Measurements from ENCODE around the gene PACRG.
"Not testable (repeated sequence)": the region's sequence is repeated elsewhere in the genome, so short reads cannot be mapped to it uniquely, and the experiment has no call there.

Gene PACRG

GRCh38 chr6:163308629-163309440, 581.1 kb downstream of the PACRG start:
- no peak for TF ChIP-seq POLR2AphosphoS5 (IDR thresholded peaks at IDR 0.05; ENCODE audit: low read depth, low read length)
- TF ChIP-seq POLR2A (IDR thresholded peaks at IDR 0.05; ENCODE audit: low read depth, low read length): no peak
- no peak for TF ChIP-seq TAF1 (IDR thresholded peaks at IDR 0.05; ENCODE audit: low read depth, low read length)
- TF ChIP-seq SPI1 (IDR thresholded peaks at IDR 0.05; ENCODE audit: low read depth, low read length): no peak
- no peak for TF ChIP-seq PAX5 (IDR thresholded peaks at IDR 0.05; ENCODE audit: insufficient read depth, low read length, severe bottlenecking)
- TF ChIP-seq POU2F2 (IDR thresholded peaks at IDR 0.05; ENCODE audit: low read depth, low read length): no peak
- DNase-seq (ENCODE audit: insufficient read length, low spot score): no peak
- no peak for FAIRE-seq

GRCh38 chr6:163309491-163310026, 581.8 kb downstream of the PACRG start:
- no peak for FAIRE-seq
- TF ChIP-seq POLR2A (IDR thresholded peaks at IDR 0.05; ENCODE audit: low read depth, low read length): no peak
- no peak for TF ChIP-seq PAX5 (IDR thresholded peaks at IDR 0.05; ENCODE audit: insufficient read depth, low read length, severe bottlenecking)
- TF ChIP-seq TAF1 (IDR thresholded peaks at IDR 0.05; ENCODE audit: low read depth, low read length): no peak
- TF ChIP-seq POLR2AphosphoS5 (IDR thresholded peaks at IDR 0.05; ENCODE audit: low read depth, low read length): no peak
- no peak for TF ChIP-seq POU2F2 (IDR thresholded peaks at IDR 0.05; ENCODE audit: low read depth, low read length)
- TF ChIP-seq SPI1 (IDR thresholded peaks at IDR 0.05; ENCODE audit: low read depth, low read length): no peak
- DNase-seq (ENCODE audit: insufficient read length, low spot score): no peak

- no peak for DNase-seq (ENCODE audit: insufficient read length, low spot score)
- FAIRE-seq: no peak
- TF ChIP-seq POLR2AphosphoS5 (IDR thresholded peaks at IDR 0.05; ENCODE audit: low read depth, low read length) (no peak), POLR2A (IDR thresholded peaks at IDR 0.05; ENCODE audit: low read depth, low read length) (no peak), PAX5 (IDR thresholded peaks at IDR 0.05; ENCODE audit: insufficient read depth, low read length, severe bottlenecking) (no peak), TAF1 (IDR thresholded peaks at IDR 0.05; ENCODE audit: low read depth, low read length) (no peak), POU2F2 (IDR thresholded peaks at IDR 0.05; ENCODE audit: low read depth, low read length) (no peak), SPI1 (IDR thresholded peaks at IDR 0.05; ENCODE audit: low read depth, low read length) (no peak)
Measured at GRCh38 chr6:163310096-163310972, 582.6 kb downstream of the PACRG start.

- no peak for DNase-seq (ENCODE audit: insufficient read length, low spot score)
- FAIRE-seq: no peak
- TF ChIP-seq POU2F2 (IDR thresholded peaks at IDR 0.05; ENCODE audit: low read depth, low read length) (no peak), POLR2AphosphoS5 (IDR thresholded peaks at IDR 0.05; ENCODE audit: low read depth, low read length) (no peak), SPI1 (IDR thresholded peaks at IDR 0.05; ENCODE audit: low read depth, low read length) (no peak), POLR2A (IDR thresholded peaks at IDR 0.05; ENCODE audit: low read depth, low read length) (no peak), TAF1 (IDR thresholded peaks at IDR 0.05; ENCODE audit: low read depth, low read length) (no peak), PAX5 (IDR thresholded peaks at IDR 0.05; ENCODE audit: insufficient read depth, low read length, severe bottlenecking) (no peak)
Measured at GRCh38 chr6:163310973-163311383, 583.2 kb downstream of the PACRG start.

- TF ChIP-seq PAX5 (IDR thresholded peaks at IDR 0.05; ENCODE audit: insufficient read depth, low read length, severe bottlenecking) (no peak), SPI1 (IDR thresholded peaks at IDR 0.05; ENCODE audit: low read depth, low read length) (no peak), POLR2A (IDR thresholded peaks at IDR 0.05; ENCODE audit: low read depth, low read length) (no peak), POLR2AphosphoS5 (IDR thresholded peaks at IDR 0.05; ENCODE audit: low read depth, low read length) (no peak), TAF1 (IDR thresholded peaks at IDR 0.05; ENCODE audit: low read depth, low read length) (no peak), POU2F2 (IDR thresholded peaks at IDR 0.05; ENCODE audit: low read depth, low read length) (no peak)
- no peak for DNase-seq (ENCODE audit: insufficient read length, low spot score)
- FAIRE-seq: no peak
Measured at GRCh38 chr6:163311830-163312229, 584.1 kb downstream of the PACRG start.

GRCh38 chr6:163313566-163313965, 585.8 kb downstream of the PACRG start:
- FAIRE-seq (no peak), DNase-seq (ENCODE audit: insufficient read length, low spot score) (no peak)
- TF ChIP-seq TAF1 (IDR thresholded peaks at IDR 0.05; ENCODE audit: low read depth, low read length): no peak
- no peak for TF ChIP-seq POU2F2 (IDR thresholded peaks at IDR 0.05; ENCODE audit: low read depth, low read length)
- no peak for TF ChIP-seq POLR2AphosphoS5 (IDR thresholded peaks at IDR 0.05; ENCODE audit: low read depth, low read length)
- no peak for TF ChIP-seq PAX5 (IDR thresholded peaks at IDR 0.05; ENCODE audit: insufficient read depth, low read length, severe bottlenecking)
- no peak for TF ChIP-seq SPI1 (IDR thresholded peaks at IDR 0.05; ENCODE audit: low read depth, low read length)
- no peak for TF ChIP-seq POLR2A (IDR thresholded peaks at IDR 0.05; ENCODE audit: low read depth, low read length)

GRCh38 chr6:163313981-163314380, 586.2 kb downstream of the PACRG start:
- TF ChIP-seq POLR2A (IDR thresholded peaks at IDR 0.05; ENCODE audit: low read depth, low read length) (no peak), POU2F2 (IDR thresholded peaks at IDR 0.05; ENCODE audit: low read depth, low read length) (no peak), SPI1 (IDR thresholded peaks at IDR 0.05; ENCODE audit: low read depth, low read length) (no peak), POLR2AphosphoS5 (IDR thresholded peaks at IDR 0.05; ENCODE audit: low read depth, low read length) (no peak), TAF1 (IDR thresholded peaks at IDR 0.05; ENCODE audit: low read depth, low read length) (no peak), PAX5 (IDR thresholded peaks at IDR 0.05; ENCODE audit: insufficient read depth, low read length, severe bottlenecking) (no peak)
- no peak for FAIRE-seq
- DNase-seq (ENCODE audit: insufficient read length, low spot score): no peak

- TF ChIP-seq PAX5 (IDR thresholded peaks at IDR 0.05; ENCODE audit: insufficient read depth, low read length, severe bottlenecking): no peak
- no peak for TF ChIP-seq POLR2AphosphoS5 (IDR thresholded peaks at IDR 0.05; ENCODE audit: low read depth, low read length)
- no peak for TF ChIP-seq POLR2A (IDR thresholded peaks at IDR 0.05; ENCODE audit: low read depth, low read length)
- no peak for TF ChIP-seq POU2F2 (IDR thresholded peaks at IDR 0.05; ENCODE audit: low read depth, low read length)
- TF ChIP-seq TAF1 (IDR thresholded peaks at IDR 0.05; ENCODE audit: low read depth, low read length): no peak
- TF ChIP-seq SPI1 (IDR thresholded peaks at IDR 0.05; ENCODE audit: low read depth, low read length): no peak
- FAIRE-seq (no peak), DNase-seq (ENCODE audit: insufficient read length, low spot score) (no peak)
Measured at GRCh38 chr6:163314791-163315470, 587.2 kb downstream of the PACRG start.

GRCh38 chr6:163316866-163317495, 589.2 kb downstream of the PACRG start:
- not testable (repeated sequence) for DNase-seq (ENCODE audit: insufficient read length, low spot score)

More at GRCh38 chr6:163316866-163317495, 589.2 kb downstream of the PACRG start:
- FAIRE-seq: not testable (repeated sequence)

Data from GM12891 (cell line).